ENCODE results near the gene RAB31. TPM values are rescaled to one million over a fixed set of nuclear protein-coding genes. Genes with fewer than 3 reads are reported as not detected.
A peak's percentile ranks its signal among the peaks of the same experiment; 100 is the strongest.

Gene RAB31
- total RNA-seq, 4 donors from 2014 or later, result 94.0 to 145 (median 107) TPM

DNA sequence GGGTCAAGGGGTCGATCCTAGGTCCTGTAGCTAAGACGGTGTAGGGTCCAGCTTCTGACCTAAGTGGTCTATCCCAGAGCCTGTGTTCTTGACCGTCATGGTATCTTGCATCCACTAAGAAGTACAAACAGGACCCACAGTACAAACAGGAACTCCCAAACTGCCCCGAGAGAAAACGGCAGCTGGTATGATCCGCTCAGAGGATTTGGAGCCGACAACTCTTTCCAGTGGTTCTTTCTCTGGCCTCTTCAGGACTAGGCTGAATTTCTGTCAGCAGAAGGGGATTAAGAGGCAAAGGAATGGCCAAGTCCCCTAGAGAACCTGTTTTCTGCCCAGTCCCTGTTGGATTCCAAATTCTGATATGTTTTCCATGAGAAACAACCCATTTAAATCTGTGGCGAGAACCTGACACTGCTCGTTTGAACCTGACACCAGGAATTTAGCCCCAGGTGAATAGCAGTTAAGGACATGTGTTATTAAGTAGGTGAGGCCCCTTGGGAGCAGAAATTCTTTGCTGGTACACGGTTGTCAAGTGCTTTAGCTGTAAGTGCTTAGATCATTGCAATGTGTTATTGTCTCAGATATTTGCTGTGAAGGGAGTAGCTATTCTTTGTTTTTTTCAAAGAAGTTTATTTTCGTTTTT is 127.1 kb downstream of the RAB31 start:
- H3K4me1 ChIP-seq, result peaks cover 28 to 75% (median 73%) of the 10 kb centered on the region in 4 donors
- H3K36me3 ChIP-seq, result peaks cover 0 to 11% (median 0%) of the 10 kb centered on the region in 4 donors
- no peak for DNase-seq (ENCODE audit: extremely low spot score)
- H3K27ac ChIP-seq (replicated peaks in 1 of 4), result peak overlapping the region; percentile 67 to 80 (median 78)
- no peak for TF ChIP-seq POLR2A (IDR thresholded peaks at IDR 0.05; ENCODE audit: low read depth)
- TF ChIP-seq POLR2AphosphoS5 (IDR thresholded peaks at IDR 0.05), result no peak
- TF ChIP-seq, protein P1, sequence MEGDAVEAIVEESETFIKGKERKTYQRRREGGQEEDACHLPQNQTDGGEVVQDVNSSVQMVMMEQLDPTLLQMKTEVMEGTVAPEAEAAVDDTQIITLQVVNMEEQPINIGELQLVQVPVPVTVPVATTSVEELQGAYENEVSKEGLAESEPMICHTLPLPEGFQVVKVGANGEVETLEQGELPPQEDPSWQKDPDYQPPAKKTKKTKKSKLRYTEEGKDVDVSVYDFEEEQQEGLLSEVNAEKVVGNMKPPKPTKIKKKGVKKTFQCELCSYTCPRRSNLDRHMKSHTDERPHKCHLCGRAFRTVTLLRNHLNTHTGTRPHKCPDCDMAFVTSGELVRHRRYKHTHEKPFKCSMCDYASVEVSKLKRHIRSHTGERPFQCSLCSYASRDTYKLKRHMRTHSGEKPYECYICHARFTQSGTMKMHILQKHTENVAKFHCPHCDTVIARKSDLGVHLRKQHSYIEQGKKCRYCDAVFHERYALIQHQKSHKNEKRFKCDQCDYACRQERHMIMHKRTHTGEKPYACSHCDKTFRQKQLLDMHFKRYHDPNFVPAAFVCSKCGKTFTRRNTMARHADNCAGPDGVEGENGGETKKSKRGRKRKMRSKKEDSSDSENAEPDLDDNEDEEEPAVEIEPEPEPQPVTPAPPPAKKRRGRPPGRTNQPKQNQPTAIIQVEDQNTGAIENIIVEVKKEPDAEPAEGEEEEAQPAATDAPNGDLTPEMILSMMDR (IDR thresholded peaks at IDR 0.05), result no peak
- no peak for TF ChIP-seq EP300 (IDR thresholded peaks at IDR 0.05)
- 80% methylated on average over 11 of the region's 11 CpGs for whole genome bisulfite sequencing
- H3K4me3 ChIP-seq, result peak overlapping the region in 1 of 4 donors; percentile 4
- intact Hi-C loops (cut with DNase I), result loop anchor here (10.0 kb wide), 1 partner anchor 120 kb away; no protein-coding TSS in a partner anchor
- H3K27me3 ChIP-seq, result no peaks in the 10 kb centered on the region
- H3K9me3 ChIP-seq, result no peaks in the 10 kb centered on the region

DNA sequence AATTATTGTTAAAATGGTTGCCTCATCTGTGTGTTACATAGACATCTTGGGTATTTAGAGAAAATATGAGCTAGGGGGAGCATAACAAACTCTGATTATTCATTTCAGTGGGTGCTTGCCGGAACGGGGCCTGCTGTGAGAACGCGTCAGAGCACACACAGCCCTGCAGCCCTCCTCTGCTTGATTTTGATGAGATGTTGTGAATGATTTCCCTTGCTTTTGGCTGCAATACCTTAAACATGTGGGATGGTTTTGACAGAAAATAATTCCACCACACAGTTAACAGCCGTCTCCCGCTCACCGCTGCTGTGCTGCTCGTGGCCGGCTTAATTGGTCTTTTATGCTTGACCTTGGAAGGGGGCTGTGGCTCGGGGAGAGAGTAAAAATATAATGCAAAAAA is 127.7 kb downstream of the RAB31 start:
- Histone ChIP-seq H3K27ac (replicated peaks in 1 of 4) (peak overlapping the region; percentile 67 to 80 (median 78)), H3K4me3 (peak overlapping the region in 2 of 4 donors; percentile 3 to 4), H3K9me3 (no peaks in the 10 kb centered on the region), H3K36me3 (peaks cover 0 to 11% (median 0%) of the 10 kb centered on the region in 4 donors), H3K27me3 (no peaks in the 10 kb centered on the region), H3K4me1 (peaks cover 28 to 79% (median 72%) of the 10 kb centered on the region in 4 donors)
- TF ChIP-seq, protein P1 (IDR thresholded peaks at IDR 0.05), result no peak
- TF ChIP-seq EP300 (IDR thresholded peaks at IDR 0.05) (no peak), POLR2A (IDR thresholded peaks at IDR 0.05; ENCODE audit: low read depth) (no peak), POLR2AphosphoS5 (IDR thresholded peaks at IDR 0.05) (no peak)
- intact Hi-C loops (cut with DNase I), result loop anchor here (10.0 kb wide), 1 partner anchor 121 kb away; no protein-coding TSS in a partner anchor
- DNase-seq (ENCODE audit: extremely low spot score), result no peak
- WGBS, result 29% methylated on average over 10 of the region's 10 CpGs

DNA sequence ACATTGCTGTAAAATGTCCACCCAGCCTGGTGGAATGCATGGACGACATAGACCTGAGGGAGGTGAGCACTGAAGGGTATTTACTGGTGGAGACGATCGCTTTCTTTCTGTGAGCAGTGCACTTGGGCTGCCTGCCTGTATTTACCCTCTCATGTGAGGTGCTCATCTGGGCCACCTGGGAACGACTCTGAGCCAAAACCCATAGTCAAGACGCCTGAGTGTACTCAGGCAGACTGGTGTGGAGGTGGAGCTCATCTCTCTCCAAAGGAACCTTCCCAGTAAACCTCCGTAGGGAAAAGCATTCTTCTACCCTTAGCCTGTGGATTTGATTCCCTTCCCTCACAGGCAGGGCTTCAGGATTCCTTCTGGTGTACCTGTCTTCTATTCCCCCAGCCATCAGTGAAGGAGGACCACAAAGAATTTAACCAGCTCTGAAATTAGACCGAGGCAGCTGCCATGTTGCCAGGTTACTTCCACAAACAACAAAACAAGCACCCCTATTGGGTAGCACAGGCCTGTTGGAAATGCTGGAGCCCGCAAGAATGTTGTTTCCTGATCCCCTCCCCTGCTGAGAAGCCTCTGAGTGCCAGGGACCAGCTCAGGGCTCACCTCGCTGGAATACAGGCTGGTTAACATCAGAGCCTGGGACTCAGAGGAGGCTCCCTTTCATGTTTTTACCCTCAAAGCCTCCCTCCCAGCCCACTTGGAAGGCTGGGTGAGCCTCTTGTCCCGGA is 130.2 kb downstream of the RAB31 start:
- TF ChIP-seq POLR2A (IDR thresholded peaks at IDR 0.05; ENCODE audit: low read depth), result no peak
- TF ChIP-seq POLR2AphosphoS5 (IDR thresholded peaks at IDR 0.05), result peak in 1 of 2 donors; percentile 35
- Histone ChIP-seq H3K27ac (replicated peaks in 1 of 4) (peak overlapping the region; percentile 76 to 80 (median 79)), H3K4me3 (no peak overlapping the region), H3K9me3 (no peaks in the 10 kb centered on the region), H3K36me3 (peaks cover 0 to under 1% (median 0%) of the 10 kb centered on the region in 4 donors), H3K27me3 (no peaks in the 10 kb centered on the region), H3K4me1 (peaks cover 32 to 86% (median 82%) of the 10 kb centered on the region in 4 donors)
- peak; percentile 91 for DNase-seq (ENCODE audit: extremely low spot score)
- intact Hi-C loops (cut with DNase I), result loop anchor here (10.0 kb wide), 1 partner anchor 124 kb away; no protein-coding TSS in a partner anchor
- 59% methylated on average over 10 of the region's 10 CpGs for WGBS

DNA sequence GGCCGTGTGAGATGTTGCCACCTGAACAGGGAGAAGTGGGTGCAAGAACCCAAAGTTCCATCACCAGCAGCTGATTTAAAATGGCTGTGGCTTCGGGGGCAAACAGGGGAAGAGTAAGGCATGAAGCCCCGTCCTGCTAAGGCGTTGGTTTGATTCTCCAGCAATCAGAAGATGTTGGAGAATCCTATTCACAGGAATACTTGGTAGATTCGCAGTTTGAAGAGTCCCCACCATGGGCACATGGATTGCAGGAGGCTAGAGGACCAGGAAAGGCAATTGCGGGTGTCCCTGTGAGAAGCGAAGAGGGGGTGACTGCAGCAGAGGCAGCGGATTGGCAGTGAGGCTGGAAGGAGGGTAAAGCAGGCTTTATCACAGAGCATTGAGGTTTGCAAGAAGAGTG is 131.1 kb downstream of the RAB31 start:
- intact Hi-C loops (cut with DNase I), result loop anchor here (10.0 kb wide), 1 partner anchor 124 kb away; no protein-coding TSS in a partner anchor
- peaks cover 0 to 4% (median 0%) of the 10 kb centered on the region in 4 donors for H3K36me3 ChIP-seq
- no peaks in the 10 kb centered on the region for H3K9me3 ChIP-seq
- DNase-seq (ENCODE audit: extremely low spot score), result peak; percentile 91
- TF ChIP-seq EP300 (IDR thresholded peaks at IDR 0.05) (no peak), POLR2A (IDR thresholded peaks at IDR 0.05; ENCODE audit: low read depth) (no peak), POLR2AphosphoS5 (IDR thresholded peaks at IDR 0.05) (no peak)
- TF ChIP-seq, protein P1 (IDR thresholded peaks at IDR 0.05), result no peak
- no peak overlapping the region for H3K4me3 ChIP-seq
- H3K4me1 ChIP-seq, result peaks cover 32 to 92% (median 81%) of the 10 kb centered on the region in 4 donors
- no peaks in the 10 kb centered on the region for H3K27me3 ChIP-seq
- 97% methylated on average over 8 of the region's 8 CpGs for WGBS
- peak overlapping the region; percentile 76 to 80 (median 79) for H3K27ac ChIP-seq (replicated peaks in 1 of 4)

DNA sequence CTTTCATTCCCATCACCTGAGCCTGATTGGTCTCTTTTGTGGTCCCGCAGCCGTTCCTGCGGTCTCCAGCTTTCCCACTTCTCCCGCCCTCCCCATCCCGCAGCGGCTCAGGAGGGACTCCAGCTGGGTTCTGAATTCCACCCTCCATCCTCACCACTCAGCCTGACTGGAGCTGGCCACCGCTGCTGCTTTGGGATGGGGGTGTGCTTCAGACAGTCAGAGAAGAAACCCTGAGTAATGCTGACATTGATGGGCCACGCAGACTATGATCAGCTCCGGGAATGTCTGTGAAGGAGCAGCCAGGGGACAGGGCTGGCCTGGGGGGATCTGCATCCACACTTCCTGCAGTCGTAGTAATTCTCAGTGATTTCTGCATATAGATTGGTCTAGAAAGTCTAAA is 131.8 kb downstream of the RAB31 start:
- no peak for TF ChIP-seq POLR2A (IDR thresholded peaks at IDR 0.05; ENCODE audit: low read depth)
- no peak for TF ChIP-seq POLR2AphosphoS5 (IDR thresholded peaks at IDR 0.05)
- no peak for TF ChIP-seq EP300 (IDR thresholded peaks at IDR 0.05)
- TF ChIP-seq, protein P1 (IDR thresholded peaks at IDR 0.05), result no peak
- DNase-seq (ENCODE audit: extremely low spot score), result peak; percentile 64
- WGBS, result 81% methylated on average over 10 of the region's 10 CpGs
- Histone ChIP-seq H3K27me3 (no peaks in the 10 kb centered on the region), H3K4me3 (no peak overlapping the region), H3K36me3 (peaks cover 0 to 4% (median 0%) of the 10 kb centered on the region in 4 donors), H3K27ac (replicated peaks in 1 of 4) (peak overlapping the region; percentile 76 to 80 (median 79)), H3K4me1 (peaks cover 32 to 91% (median 75%) of the 10 kb centered on the region in 4 donors), H3K9me3 (no peaks in the 10 kb centered on the region)
- intact Hi-C loops (cut with DNase I), result loop anchor here (10.0 kb wide), 1 partner anchor 125 kb away; no protein-coding TSS in a partner anchor

Data from esophagus muscularis mucosa (tissue), 4 donors.